ENCODE data around the gene IMPA2.

The IMPA2 gene

GRCh38 chr18:11999429-11999828, 18.1 kb downstream of the IMPA2 start:
- Histone ChIP-seq H3K4me3 (ENCODE audit: low read length) (no peak overlapping the region), H3K36me3 (ENCODE audit: control insufficient read depth, insufficient read depth, low read length, severe bottlenecking) (peaks cover 10% of the 10 kb centered on the region), H3K9ac (ENCODE audit: low read length) (no peak overlapping the region), H3K27me3 (replicated peaks; ENCODE audit: control insufficient read depth, insufficient read depth, low read length) (no peaks in the 10 kb centered on the region), H3K4me1 (ENCODE audit: control insufficient read depth, insufficient read depth, low read length) (peaks cover 22% of the 10 kb centered on the region), H3K9me3 (ENCODE audit: control insufficient read depth, low read length) (no peaks in the 10 kb centered on the region)
- no peak for DNase-seq (ENCODE audit: low read depth)

GRCh38 chr18:12000072-12000659, 18.9 kb downstream of the IMPA2 start:
- H3K9me3 ChIP-seq (ENCODE audit: control insufficient read depth, low read length), result no peaks in the 10 kb centered on the region
- DNase-seq (ENCODE audit: low read depth), result no peak

DNA sequence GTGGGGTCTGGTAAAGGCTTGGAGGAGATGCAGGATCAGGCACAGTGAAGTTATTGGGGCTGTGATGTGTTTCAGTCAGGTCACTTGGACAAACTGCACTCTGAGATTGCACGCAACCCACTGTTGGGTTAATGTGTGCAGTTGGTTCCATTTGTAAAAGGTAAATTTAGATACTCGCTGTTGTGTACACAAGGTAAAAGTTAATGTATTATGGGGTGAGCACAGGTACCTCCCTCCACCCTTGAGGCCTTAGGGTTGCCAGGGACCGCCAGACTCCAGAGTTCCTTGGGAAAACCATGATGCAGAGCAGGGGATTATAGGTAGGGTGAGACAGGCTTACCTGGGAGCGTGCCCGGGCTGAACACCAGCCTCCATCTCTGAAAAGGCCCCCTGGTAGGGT, 20.1 kb downstream of the IMPA2 start:
- Histone ChIP-seq H3K9me3 (ENCODE audit: control insufficient read depth, low read length) (no peaks in the 10 kb centered on the region), H3K4me1 (ENCODE audit: control insufficient read depth, insufficient read depth, low read length) (peaks cover 15% of the 10 kb centered on the region), H3K9ac (ENCODE audit: low read length) (no peak overlapping the region), H3K27me3 (replicated peaks; ENCODE audit: control insufficient read depth, insufficient read depth, low read length) (no peaks in the 10 kb centered on the region), H3K4me3 (ENCODE audit: low read length) (no peak overlapping the region), H3K36me3 (ENCODE audit: control insufficient read depth, insufficient read depth, low read length, severe bottlenecking) (peaks cover 14% of the 10 kb centered on the region)
- no peak for DNase-seq (ENCODE audit: low read depth)

More at GRCh38 chr18:12000072-12000659, 18.9 kb downstream of the IMPA2 start:
- no peak overlapping the region for H3K4me3 ChIP-seq (ENCODE audit: low read length)
- peaks cover 14% of the 10 kb centered on the region for H3K36me3 ChIP-seq (ENCODE audit: control insufficient read depth, insufficient read depth, low read length, severe bottlenecking)
- H3K9ac ChIP-seq (ENCODE audit: low read length), result no peak overlapping the region
- peaks cover 15% of the 10 kb centered on the region for H3K4me1 ChIP-seq (ENCODE audit: control insufficient read depth, insufficient read depth, low read length)
- H3K27me3 ChIP-seq (replicated peaks; ENCODE audit: control insufficient read depth, insufficient read depth, low read length), result no peaks in the 10 kb centered on the region

- DNase-seq (ENCODE audit: low read depth), result no peak
- Histone ChIP-seq H3K9ac (ENCODE audit: low read length) (no peak overlapping the region), H3K27me3 (replicated peaks; ENCODE audit: control insufficient read depth, insufficient read depth, low read length) (no peaks in the 10 kb centered on the region), H3K4me3 (ENCODE audit: low read length) (no peak overlapping the region), H3K9me3 (ENCODE audit: control insufficient read depth, low read length) (no peaks in the 10 kb centered on the region), H3K36me3 (ENCODE audit: control insufficient read depth, insufficient read depth, low read length, severe bottlenecking) (peaks cover 20% of the 10 kb centered on the region), H3K4me1 (ENCODE audit: control insufficient read depth, insufficient read depth, low read length) (peaks cover 6% of the 10 kb centered on the region)
Observed at GRCh38 chr18:12003894-12004293, 22.6 kb downstream of the IMPA2 start.

GRCh38 chr18:12005538-12006487, 24.5 kb downstream of the IMPA2 start:
- Histone ChIP-seq H3K4me1 (ENCODE audit: control insufficient read depth, insufficient read depth, low read length) (peaks cover 6% of the 10 kb centered on the region), H3K27me3 (replicated peaks; ENCODE audit: control insufficient read depth, insufficient read depth, low read length) (no peaks in the 10 kb centered on the region), H3K9ac (ENCODE audit: low read length) (no peak overlapping the region), H3K9me3 (ENCODE audit: control insufficient read depth, low read length) (no peaks in the 10 kb centered on the region), H3K4me3 (ENCODE audit: low read length) (no peak overlapping the region), H3K36me3 (ENCODE audit: control insufficient read depth, insufficient read depth, low read length, severe bottlenecking) (peaks cover 31% of the 10 kb centered on the region)
- no peak for DNase-seq (ENCODE audit: low read depth)

DNA sequence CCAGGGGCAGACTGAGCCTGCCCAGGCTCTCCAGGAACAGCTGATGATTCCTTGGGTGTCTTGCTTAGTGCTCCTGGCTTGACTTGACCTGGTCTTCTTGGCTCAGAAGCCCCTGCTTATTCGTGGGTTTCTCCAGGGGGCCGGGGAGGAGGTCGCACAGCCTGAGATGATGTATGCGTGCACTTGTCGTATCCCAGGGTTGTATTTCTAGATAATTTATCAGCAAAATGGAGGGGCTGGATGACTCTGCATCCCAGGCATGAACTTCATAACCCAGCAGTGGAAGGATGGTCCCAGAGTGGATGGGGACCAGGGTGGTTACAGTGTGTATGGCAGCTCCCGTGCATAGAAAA, 25.2 kb downstream of the IMPA2 start:
- Histone ChIP-seq H3K27me3 (replicated peaks; ENCODE audit: control insufficient read depth, insufficient read depth, low read length) (no peaks in the 10 kb centered on the region), H3K9ac (ENCODE audit: low read length) (no peak overlapping the region), H3K4me3 (ENCODE audit: low read length) (no peak overlapping the region), H3K9me3 (ENCODE audit: control insufficient read depth, low read length) (no peaks in the 10 kb centered on the region), H3K36me3 (ENCODE audit: control insufficient read depth, insufficient read depth, low read length, severe bottlenecking) (peaks cover 25% of the 10 kb centered on the region), H3K4me1 (ENCODE audit: control insufficient read depth, insufficient read depth, low read length) (peaks cover 7% of the 10 kb centered on the region)
- DNase-seq (ENCODE audit: low read depth), result no peak

- Histone ChIP-seq H3K27me3 (replicated peaks; ENCODE audit: control insufficient read depth, insufficient read depth, low read length) (no peaks in the 10 kb centered on the region), H3K4me3 (ENCODE audit: low read length) (no peak overlapping the region), H3K9me3 (ENCODE audit: control insufficient read depth, low read length) (no peaks in the 10 kb centered on the region), H3K36me3 (ENCODE audit: control insufficient read depth, insufficient read depth, low read length, severe bottlenecking) (peaks cover 21% of the 10 kb centered on the region), H3K4me1 (ENCODE audit: control insufficient read depth, insufficient read depth, low read length) (peaks cover 9% of the 10 kb centered on the region), H3K9ac (ENCODE audit: low read length) (no peak overlapping the region)
- no peak for DNase-seq (ENCODE audit: low read depth)
Observed at GRCh38 chr18:12007063-12007462, 25.8 kb downstream of the IMPA2 start.

- peaks cover 21% of the 10 kb centered on the region for H3K36me3 ChIP-seq (ENCODE audit: control insufficient read depth, insufficient read depth, low read length, severe bottlenecking)
- no peak overlapping the region for H3K4me3 ChIP-seq (ENCODE audit: low read length)
Observed at GRCh38 chr18:12008181-12008767, 27.0 kb downstream of the IMPA2 start.

GRCh38 chr18:12008842-12009580, 27.7 kb downstream of the IMPA2 start:
- Histone ChIP-seq H3K4me1 (ENCODE audit: control insufficient read depth, insufficient read depth, low read length) (peaks cover 9% of the 10 kb centered on the region), H3K27me3 (replicated peaks; ENCODE audit: control insufficient read depth, insufficient read depth, low read length) (no peaks in the 10 kb centered on the region), H3K9me3 (ENCODE audit: control insufficient read depth, low read length) (no peaks in the 10 kb centered on the region), H3K36me3 (ENCODE audit: control insufficient read depth, insufficient read depth, low read length, severe bottlenecking) (peaks cover 21% of the 10 kb centered on the region), H3K4me3 (ENCODE audit: low read length) (no peak overlapping the region), H3K9ac (ENCODE audit: low read length) (no peak overlapping the region)
- no peak for DNase-seq (ENCODE audit: low read depth)

More at GRCh38 chr18:12008181-12008767, 27.0 kb downstream of the IMPA2 start:
- H3K9ac ChIP-seq (ENCODE audit: low read length), result no peak overlapping the region
- H3K9me3 ChIP-seq (ENCODE audit: control insufficient read depth, low read length), result no peaks in the 10 kb centered on the region
- peaks cover 9% of the 10 kb centered on the region for H3K4me1 ChIP-seq (ENCODE audit: control insufficient read depth, insufficient read depth, low read length)
- no peak for DNase-seq (ENCODE audit: low read depth)
- H3K27me3 ChIP-seq (replicated peaks; ENCODE audit: control insufficient read depth, insufficient read depth, low read length), result no peaks in the 10 kb centered on the region

DNA sequence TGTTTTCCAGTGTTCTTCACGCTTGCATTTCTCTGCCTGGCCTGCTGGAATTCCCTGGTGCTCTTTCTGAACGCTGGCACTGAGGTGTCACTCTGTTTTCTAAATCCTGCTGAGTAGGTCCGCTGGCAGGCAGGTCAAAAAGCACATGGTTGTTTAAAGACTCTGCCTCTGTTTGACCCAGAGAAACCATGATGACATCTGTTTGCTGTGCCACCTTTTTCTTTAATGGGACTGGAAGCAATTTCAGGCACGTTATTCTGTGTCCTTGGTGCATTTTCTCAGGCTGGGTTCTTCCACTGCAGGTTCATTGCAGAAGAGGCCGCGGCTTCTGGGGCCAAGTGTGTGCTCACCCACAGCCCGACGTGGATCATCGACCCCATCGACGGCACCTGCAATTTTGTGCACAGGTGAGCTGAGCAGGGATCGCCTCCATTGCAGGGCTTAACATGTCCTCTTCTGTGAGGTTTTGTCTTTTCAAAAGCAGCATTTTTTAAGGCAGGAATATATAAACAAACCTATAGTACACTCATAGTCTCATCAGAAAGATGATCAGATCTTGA, 28.4 kb downstream of the IMPA2 start:
- H3K9me3 ChIP-seq (ENCODE audit: control insufficient read depth, low read length), result no peaks in the 10 kb centered on the region
- no peak for DNase-seq (ENCODE audit: low read depth)
- H3K4me3 ChIP-seq (ENCODE audit: low read length), result no peak overlapping the region
- H3K27me3 ChIP-seq (replicated peaks; ENCODE audit: control insufficient read depth, insufficient read depth, low read length), result no peaks in the 10 kb centered on the region
- H3K36me3 ChIP-seq (ENCODE audit: control insufficient read depth, insufficient read depth, low read length, severe bottlenecking), result peaks cover 24% of the 10 kb centered on the region
- H3K9ac ChIP-seq (ENCODE audit: low read length), result no peak overlapping the region
- peaks cover 11% of the 10 kb centered on the region for H3K4me1 ChIP-seq (ENCODE audit: control insufficient read depth, insufficient read depth, low read length)
